Glomerular endothelial cell (primary cell): ENCODE results near the gene LZTS3. TPM values are rescaled to one million over a fixed set of nuclear protein-coding genes. Genes with fewer than 3 reads are reported as not detected.
"Not testable (repeated sequence)": the region's sequence is repeated elsewhere in the genome, so short reads cannot be mapped to it uniquely, and the experiment has no call there.

Experiments
- DNase-seq: peaks from one replicate; pipeline ENCODE4 v3.0.0-alpha.2; 2011; ENCODE audit warnings: low read depth, low spot score; ENCODE audit errors: extremely low read depth
- total RNA-seq: library from RNA; depleted of rRNA; stranded (reverse); fragments of >200 nt; gene quantifications from 2 replicates; pipeline ENCODE4 v1.2.3, GENCODE V29; 2015

Gene LZTS3
- total RNA-seq, 1 donor from 2014 or later = 17.4 TPM

- no peak for DNase-seq
These were observed 22.4 kb downstream of the LZTS3 start for GRCh38 chr20:3150908-3151307.

- DNase-seq = no peak
These were observed 26.5 kb downstream of the LZTS3 start for GRCh38 chr20:3146732-3147341.

- DNase-seq = no peak
These were observed 31.6 kb downstream of the LZTS3 start for GRCh38 chr20:3141757-3142156.

GRCh38 chr20:3137492-3137891 is 35.9 kb downstream of the LZTS3 start:
- no peak for DNase-seq

GRCh38 chr20:3135507-3136070 is 37.8 kb downstream of the LZTS3 start:
- DNase-seq = no peak

GRCh38 chr20:3134151-3134550 is 39.2 kb downstream of the LZTS3 start:
- no peak for DNase-seq

GRCh38 chr20:3133155-3133554 is 40.2 kb downstream of the LZTS3 start:
- no peak for DNase-seq

GRCh38 chr20:3130051-3130600 is 43.2 kb downstream of the LZTS3 start:
- DNase-seq = no peak

- DNase-seq = no peak
These were observed 44.3 kb downstream of the LZTS3 start for GRCh38 chr20:3129094-3129493.

GRCh38 chr20:3128275-3128984 is 44.9 kb downstream of the LZTS3 start:
- no peak for DNase-seq

- DNase-seq = no peak
These were observed 46.9 kb downstream of the LZTS3 start for GRCh38 chr20:3126527-3126859.

GRCh38 chr20:3125776-3126526 is 47.4 kb downstream of the LZTS3 start:
- DNase-seq = not testable (repeated sequence)

GRCh38 chr20:3124773-3125560 is 48.4 kb downstream of the LZTS3 start:
- not testable (repeated sequence) for DNase-seq

- DNase-seq = not testable (repeated sequence)
These were observed 49.2 kb downstream of the LZTS3 start for GRCh38 chr20:3124163-3124562.

GRCh38 chr20:3123542-3123941 is 49.8 kb downstream of the LZTS3 start:
- no peak for DNase-seq

GRCh38 chr20:3121955-3122610 is 51.3 kb downstream of the LZTS3 start:
- DNase-seq = no peak

- no peak for DNase-seq
These were observed 52.0 kb downstream of the LZTS3 start for GRCh38 chr20:3121271-3121911.

- no peak for DNase-seq
These were observed 54.3 kb downstream of the LZTS3 start for GRCh38 chr20:3119044-3119443.

GRCh38 chr20:3117839-3118379 is 55.4 kb downstream of the LZTS3 start:
- DNase-seq = not testable (repeated sequence)
